A172 (cell line): Measurements from ENCODE around the gene ABHD6. TPM values are rescaled to one million over a fixed set of nuclear protein-coding genes. Genes with fewer than 3 reads are reported as not detected.

Source experiments
- DNase-seq: peaks from one replicate; pipeline ENCODE4 v3.0.0-alpha.2; 2015; ENCODE audit warnings: low spot score
- total RNA-seq: library from RNA; depleted of rRNA; stranded (reverse); fragments of >200 nt; shearing (Covaris generic); gene quantifications from 2 replicates; pipeline ENCODE4 v1.2.3, GENCODE V29; 2014; rRNA removed

The ABHD6 gene
- total RNA-seq, 1 experiment from 2014 or later, result 8.9 TPM

GRCh38 chr3:58342676-58343075 lies 105.1 kb downstream of the ABHD6 start:
- DNase-seq, result no peak

Other genes with a start within 250 kb of the ABHD6 start
- gene FLNB, start 229.4 kb upstream of the ABHD6 start, total RNA-seq, result 225 and 260 TPM in 2 replicates
- not detected in 2 replicates for gene DNASE1L3, start 26.8 kb upstream of the ABHD6 start, total RNA-seq
- gene RPP14, start 68.5 kb downstream of the ABHD6 start, total RNA-seq, result 13.0 and 19.5 TPM in 2 replicates
- 6.2 TPM in 2 replicates for gene HTD2, start 68.7 kb downstream of the ABHD6 start, total RNA-seq
- 9.3 and 15.2 TPM in 2 replicates for gene PXK, start 95.1 kb downstream of the ABHD6 start, total RNA-seq
- 141 and 170 TPM in 2 replicates for gene PDHB, start 196.0 kb downstream of the ABHD6 start, total RNA-seq